Measurements from ENCODE around the gene SCTR.

DNA sequence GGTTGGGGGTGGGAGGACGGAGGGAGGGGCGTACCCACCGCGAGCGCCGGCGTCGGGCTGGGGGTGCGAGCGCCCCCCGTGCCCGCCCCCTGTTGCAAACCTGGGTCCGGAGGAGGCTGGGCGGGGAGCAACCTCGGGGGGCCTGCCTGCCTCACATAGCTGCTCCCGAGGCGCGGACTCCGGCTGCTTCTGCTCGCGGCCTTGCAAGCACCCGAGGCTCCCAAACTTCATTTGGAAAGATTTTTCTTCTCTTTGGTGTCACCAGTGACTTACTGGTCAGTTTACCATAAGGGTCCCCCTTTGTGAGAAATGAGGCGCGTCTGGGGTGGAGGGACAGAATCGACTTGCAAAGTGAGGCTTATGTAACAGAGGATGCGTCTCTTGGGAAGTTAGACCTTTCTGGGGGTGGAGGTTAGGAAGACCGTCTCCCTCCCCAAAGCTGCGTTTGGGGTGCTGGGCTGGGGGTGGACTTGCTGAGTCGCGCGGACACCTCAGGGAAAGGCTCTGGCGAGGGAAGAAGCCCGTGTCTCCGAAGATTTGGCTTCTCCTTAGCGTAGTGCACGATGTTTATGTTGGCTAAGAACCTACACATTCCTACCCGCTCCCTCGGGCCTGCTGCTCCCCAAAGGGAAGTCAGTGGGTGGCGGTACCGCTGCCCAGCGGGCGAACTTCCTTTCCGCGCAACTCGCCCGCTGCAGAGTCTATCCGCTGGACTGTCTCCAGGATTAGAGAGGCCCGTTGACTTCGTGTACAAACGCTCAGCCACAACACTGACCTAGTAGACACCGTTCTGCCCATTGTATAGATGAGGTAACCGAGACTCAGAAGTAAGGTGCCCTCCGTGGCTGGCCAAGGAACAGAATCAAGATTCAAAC lies 92.1 kb downstream of the SCTR start:
- TF ChIP-seq EZH2 (IDR thresholded peaks at IDR 0.05; ENCODE audit: borderline replicate concordance, insufficient read depth, low read depth, low read length, poor library complexity, severe bottlenecking) = no peak
- TF ChIP-seq, protein P1, sequence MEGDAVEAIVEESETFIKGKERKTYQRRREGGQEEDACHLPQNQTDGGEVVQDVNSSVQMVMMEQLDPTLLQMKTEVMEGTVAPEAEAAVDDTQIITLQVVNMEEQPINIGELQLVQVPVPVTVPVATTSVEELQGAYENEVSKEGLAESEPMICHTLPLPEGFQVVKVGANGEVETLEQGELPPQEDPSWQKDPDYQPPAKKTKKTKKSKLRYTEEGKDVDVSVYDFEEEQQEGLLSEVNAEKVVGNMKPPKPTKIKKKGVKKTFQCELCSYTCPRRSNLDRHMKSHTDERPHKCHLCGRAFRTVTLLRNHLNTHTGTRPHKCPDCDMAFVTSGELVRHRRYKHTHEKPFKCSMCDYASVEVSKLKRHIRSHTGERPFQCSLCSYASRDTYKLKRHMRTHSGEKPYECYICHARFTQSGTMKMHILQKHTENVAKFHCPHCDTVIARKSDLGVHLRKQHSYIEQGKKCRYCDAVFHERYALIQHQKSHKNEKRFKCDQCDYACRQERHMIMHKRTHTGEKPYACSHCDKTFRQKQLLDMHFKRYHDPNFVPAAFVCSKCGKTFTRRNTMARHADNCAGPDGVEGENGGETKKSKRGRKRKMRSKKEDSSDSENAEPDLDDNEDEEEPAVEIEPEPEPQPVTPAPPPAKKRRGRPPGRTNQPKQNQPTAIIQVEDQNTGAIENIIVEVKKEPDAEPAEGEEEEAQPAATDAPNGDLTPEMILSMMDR (IDR thresholded peaks at IDR 0.05) = no peak
